GM21825 (cell line): ENCODE measurements around the gene FOXD4L3.
"Not testable (repeated sequence)": the region's sequence is repeated elsewhere in the genome, so short reads cannot be mapped to it uniquely, and the experiment has no call there.

ENCODE experiments used
- ATAC-seq: cut with Tn5 transposase; IDR thresholded peaks from one replicate; pipeline ENCODE4 v1.9.1; 2021; ENCODE audit warnings: mild to moderate bottlenecking, moderate library complexity; ENCODE audit not compliant: unreplicated experiment

The FOXD4L3 gene

GRCh38 chr9:68343992-68344391 is 41.3 kb downstream of the FOXD4L3 start:
- not testable (repeated sequence) for ATAC-seq

DNA sequence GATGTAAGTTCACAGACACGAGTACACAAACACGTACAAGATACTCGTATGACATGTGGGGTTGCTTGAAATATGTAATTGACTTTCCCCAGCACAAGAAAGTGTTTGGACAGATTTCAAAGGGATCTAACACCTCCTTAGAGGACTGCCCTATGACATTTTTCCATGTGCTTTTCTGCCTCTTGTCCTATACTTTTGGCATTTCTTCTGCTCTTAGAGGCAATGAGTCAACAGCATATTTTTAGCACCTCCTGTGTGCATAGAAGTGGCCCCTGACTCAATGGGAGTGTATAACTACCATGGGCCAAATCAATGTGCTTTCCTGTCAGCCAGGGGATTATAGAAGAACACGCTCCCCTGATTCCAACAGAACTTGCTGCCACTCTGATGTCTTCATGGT is 49.0 kb downstream of the FOXD4L3 start:
- not testable (repeated sequence) for ATAC-seq
